HUES64 (cell line): Measurements from ENCODE around the gene TENM4.

Source experiments
- H3K27ac ChIP-seq: 2 replicates; pipeline ENCODE4 v1.7.0; 2013; ENCODE audit warnings: low read depth, low read length, inconsistent platforms
- H3K27me3 ChIP-seq: 2 replicates; pipeline ENCODE4 v1.6.1; 2013; ENCODE audit warnings: mild to moderate bottlenecking, low read length; ENCODE audit not compliant: insufficient read depth
- H3K36me3 ChIP-seq: 2 replicates; pipeline ENCODE4 v1.6.1; 2013; ENCODE audit warnings: mild to moderate bottlenecking, low read length; ENCODE audit not compliant: insufficient read depth
- H3K4me1 ChIP-seq: 2 replicates; pipeline ENCODE4 v1.6.1; 2013; ENCODE audit warnings: mild to moderate bottlenecking, low read length, moderate library complexity; ENCODE audit not compliant: insufficient read depth
- H3K4me3 ChIP-seq: 2 replicates; pipeline ENCODE4 v1.5.1; 2013; ENCODE audit warnings: mild to moderate bottlenecking, low read length, moderate library complexity
- H3K9ac ChIP-seq: 2 replicates; pipeline ENCODE4 v1.6.1; 2013; ENCODE audit warnings: mild to moderate bottlenecking, low read depth, low read length
- H3K9me3 ChIP-seq: 2 replicates; pipeline ENCODE4 v1.6.1; 2013; ENCODE audit warnings: low read depth, low read length; ENCODE audit not compliant: insufficient read depth
- WGBS: fragments of 150-250, 120-280 bp; methylation state at CpG from one replicate; pipeline ENCODE4 v1.1.7; 2013; ENCODE audit warnings: missing lambda C conversion rate; 5-methylcytosine and 5-hydroxymethylcytosine counted together

TENM4 gene

DNA sequence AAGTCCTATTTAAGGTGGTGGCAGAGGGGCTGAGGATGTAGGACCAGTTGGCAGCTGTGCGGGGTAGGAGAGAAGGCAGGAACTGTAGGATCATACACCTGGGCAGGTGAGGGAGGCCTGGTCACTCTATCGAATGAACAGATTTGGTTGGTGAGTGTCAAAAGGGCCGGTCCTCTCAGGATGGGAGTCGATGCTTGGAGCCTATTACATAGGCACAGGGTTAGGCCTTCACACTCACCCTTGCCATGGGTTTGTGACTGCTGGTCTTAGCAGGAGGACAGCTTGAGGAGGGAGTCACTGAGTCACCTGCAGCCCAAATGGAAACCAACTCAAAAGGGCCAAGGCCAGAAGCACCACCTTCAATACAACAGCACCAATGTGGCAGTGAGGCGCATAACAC lies 786.0 kb downstream of the TENM4 start:
- over 99% methylated on average over 5 of the region's 5 CpGs for WGBS
- Histone ChIP-seq H3K4me3 (no peak overlapping the region), H3K9me3 (no peaks in the 10 kb centered on the region)

DNA sequence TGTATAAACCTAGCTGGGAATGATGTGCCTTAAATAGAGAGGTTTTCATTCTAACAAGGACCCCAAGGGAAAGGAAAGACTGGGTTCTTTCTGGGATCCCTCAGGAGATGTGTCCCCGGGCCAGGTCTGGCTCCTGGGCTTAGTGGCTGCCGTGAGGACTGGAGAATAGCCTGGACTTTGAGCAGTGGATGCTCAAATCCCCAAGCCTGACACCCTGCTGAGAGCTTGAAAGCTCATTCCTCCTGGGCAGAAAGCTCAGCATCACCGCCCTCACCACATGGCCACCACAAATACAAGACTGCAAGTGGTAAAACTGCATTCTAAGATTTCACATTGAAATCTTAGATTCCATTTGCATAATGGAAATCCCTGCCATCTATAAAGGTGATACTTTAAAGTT lies 786.8 kb downstream of the TENM4 start:
- H3K9me3 ChIP-seq: no peaks in the 10 kb centered on the region
- H3K9ac ChIP-seq: no peak overlapping the region
- WGBS: 48% methylated on average over 3 of the region's 3 CpGs

More for the DNA sequence above, 786.0 kb downstream of the TENM4 start:
- H3K27ac ChIP-seq: no peak overlapping the region
- H3K4me1 ChIP-seq: peaks cover 8% of the 10 kb centered on the region
- no peaks in the 10 kb centered on the region for H3K36me3 ChIP-seq
- H3K27me3 ChIP-seq: no peaks in the 10 kb centered on the region
- H3K9ac ChIP-seq: no peak overlapping the region

GRCh38 chr11:78653294-78653909 lies 787.4 kb downstream of the TENM4 start:
- no peak overlapping the region for H3K4me3 ChIP-seq
- H3K4me1 ChIP-seq: peaks cover 8% of the 10 kb centered on the region
- H3K27ac ChIP-seq: no peak overlapping the region
- H3K9ac ChIP-seq: no peak overlapping the region
- WGBS: 89% methylated on average over 11 of the region's 11 CpGs
- H3K36me3 ChIP-seq: no peaks in the 10 kb centered on the region
- no peaks in the 10 kb centered on the region for H3K27me3 ChIP-seq
- H3K9me3 ChIP-seq: no peaks in the 10 kb centered on the region

More for the DNA sequence above, 786.8 kb downstream of the TENM4 start:
- Histone ChIP-seq H3K27ac (no peak overlapping the region), H3K27me3 (no peaks in the 10 kb centered on the region), H3K4me1 (peaks cover 8% of the 10 kb centered on the region), H3K4me3 (no peak overlapping the region), H3K36me3 (no peaks in the 10 kb centered on the region)

- H3K4me1 ChIP-seq: peaks cover 8% of the 10 kb centered on the region
- no peak overlapping the region for H3K4me3 ChIP-seq
- no peaks in the 10 kb centered on the region for H3K36me3 ChIP-seq
- H3K9ac ChIP-seq: no peak overlapping the region
- no peak overlapping the region for H3K27ac ChIP-seq
- no peaks in the 10 kb centered on the region for H3K27me3 ChIP-seq
- 88% methylated on average over 5 of the region's 5 CpGs for whole genome bisulfite sequencing
- H3K9me3 ChIP-seq: no peaks in the 10 kb centered on the region
Measured at GRCh38 chr11:78652843-78653239, 788.0 kb downstream of the TENM4 start.

DNA sequence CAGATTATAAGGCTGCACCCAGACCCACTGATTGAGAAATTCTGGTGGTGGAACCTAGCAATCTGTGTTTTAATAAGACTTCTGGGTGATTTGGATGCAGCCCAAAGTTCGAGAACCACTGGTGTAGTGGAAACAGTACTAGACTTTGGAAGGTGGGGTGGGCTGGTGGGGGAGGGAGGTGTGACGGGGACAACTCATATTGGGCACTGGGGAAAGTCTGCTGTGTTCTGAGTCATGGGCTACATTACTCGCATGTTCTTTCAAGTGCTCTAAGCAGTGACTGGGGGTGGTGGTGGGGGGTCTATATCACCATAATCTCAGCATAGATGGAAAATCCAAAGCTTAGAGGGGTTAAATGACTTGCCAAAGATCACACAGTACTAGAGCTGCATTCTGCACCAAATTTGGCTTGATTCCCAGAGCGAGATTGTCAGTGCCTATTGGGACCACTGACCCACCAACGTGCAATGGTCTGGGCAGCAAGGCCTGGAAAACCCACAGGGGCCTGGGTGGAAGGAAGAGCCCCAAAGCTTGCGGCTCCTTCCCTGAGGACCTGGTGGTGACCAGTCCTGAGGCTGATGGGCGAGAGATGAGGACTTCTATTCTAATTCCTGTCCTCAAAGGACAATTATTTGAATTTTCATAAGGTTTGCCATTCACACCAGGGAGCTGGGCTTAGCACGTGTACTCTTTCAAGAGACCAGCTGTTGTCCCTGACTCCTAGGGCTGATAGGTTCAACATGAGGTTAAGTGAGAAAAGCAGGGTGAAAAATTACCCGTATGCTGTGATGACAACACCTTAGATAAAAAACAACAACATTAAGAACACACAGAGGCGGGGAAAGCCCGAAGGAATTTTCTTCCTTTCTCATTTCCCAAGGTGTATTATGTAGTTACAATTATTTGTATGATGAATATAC lies 788.6 kb downstream of the TENM4 start:
- no peaks in the 10 kb centered on the region for H3K36me3 ChIP-seq
- WGBS: 81% methylated on average over 8 of the region's 11 CpGs
- H3K4me3 ChIP-seq: no peak overlapping the region
- H3K27me3 ChIP-seq: no peaks in the 10 kb centered on the region
- H3K9me3 ChIP-seq: no peaks in the 10 kb centered on the region
- H3K4me1 ChIP-seq: peaks cover 8% of the 10 kb centered on the region
- no peak overlapping the region for H3K9ac ChIP-seq
- no peak overlapping the region for H3K27ac ChIP-seq

GRCh38 chr11:78651136-78651775 lies 789.6 kb downstream of the TENM4 start:
- no peaks in the 10 kb centered on the region for H3K36me3 ChIP-seq
- WGBS: 71% methylated on average over 11 of the region's 13 CpGs
- no peaks in the 10 kb centered on the region for H3K27me3 ChIP-seq
- no peak overlapping the region for H3K4me3 ChIP-seq
- no peaks in the 10 kb centered on the region for H3K9me3 ChIP-seq
- no peak overlapping the region for H3K27ac ChIP-seq
- H3K9ac ChIP-seq: no peak overlapping the region
- peaks cover 8% of the 10 kb centered on the region for H3K4me1 ChIP-seq

DNA sequence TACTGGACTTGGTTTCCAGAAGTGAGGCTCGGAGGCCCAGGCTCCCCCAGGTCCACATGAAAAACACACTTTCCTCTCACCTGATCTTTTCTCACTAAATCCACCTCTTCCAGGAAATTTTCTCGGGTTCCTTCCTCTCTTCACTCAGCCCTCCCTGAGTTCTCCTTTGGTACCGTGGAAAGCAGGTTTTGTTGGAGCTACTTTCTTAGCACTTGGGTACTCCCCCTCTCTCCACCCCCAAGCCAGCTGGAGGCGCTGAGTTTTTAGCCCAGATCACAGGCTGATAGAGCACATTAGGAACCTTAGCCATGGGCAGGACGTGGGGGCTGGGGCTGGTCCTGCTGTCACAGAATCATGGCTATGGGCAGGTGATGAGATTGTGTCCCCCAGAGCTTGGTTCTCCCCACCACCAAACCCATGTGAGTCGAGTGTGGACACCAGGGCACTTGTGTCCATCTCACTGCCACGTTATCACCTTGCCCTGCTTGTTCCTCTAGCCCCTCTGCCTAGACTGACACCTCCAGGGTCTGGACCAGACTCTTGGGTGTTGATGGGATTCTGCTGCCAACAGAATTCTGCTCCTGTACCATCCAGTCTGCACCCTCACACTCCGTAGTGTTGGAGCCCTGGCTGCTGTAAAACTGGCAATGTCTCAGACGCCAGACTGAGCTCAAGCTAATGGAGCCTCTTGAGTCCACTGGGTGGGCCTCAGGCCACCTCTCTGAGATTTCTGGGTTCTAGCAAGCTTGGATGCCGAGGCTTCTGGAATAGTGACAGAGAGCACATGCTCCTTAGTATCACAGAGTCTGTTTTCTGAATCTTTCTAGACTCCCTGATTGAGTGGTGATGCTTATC lies 791.2 kb downstream of the TENM4 start:
- Histone ChIP-seq H3K9me3 (no peaks in the 10 kb centered on the region), H3K27me3 (no peaks in the 10 kb centered on the region), H3K4me3 (no peak overlapping the region), H3K36me3 (no peaks in the 10 kb centered on the region), H3K4me1 (peaks cover 8% of the 10 kb centered on the region), H3K9ac (no peak overlapping the region), H3K27ac (no peak overlapping the region)
- WGBS: 88% methylated on average over 10 of the region's 10 CpGs

- H3K36me3 ChIP-seq: no peaks in the 10 kb centered on the region
- H3K4me3 ChIP-seq: no peak overlapping the region
- no peaks in the 10 kb centered on the region for H3K9me3 ChIP-seq
- no peaks in the 10 kb centered on the region for H3K27me3 ChIP-seq
- 0 out of 2 replicates have a peak, but pooled peaks cover 2% of the 10 kb centered on the region for H3K4me1 ChIP-seq
- 92% methylated on average over 9 of the region's 9 CpGs for WGBS
- H3K27ac ChIP-seq: no peak overlapping the region
- no peak overlapping the region for H3K9ac ChIP-seq
Measured at GRCh38 chr11:78647986-78648875, 792.6 kb downstream of the TENM4 start.

DNA sequence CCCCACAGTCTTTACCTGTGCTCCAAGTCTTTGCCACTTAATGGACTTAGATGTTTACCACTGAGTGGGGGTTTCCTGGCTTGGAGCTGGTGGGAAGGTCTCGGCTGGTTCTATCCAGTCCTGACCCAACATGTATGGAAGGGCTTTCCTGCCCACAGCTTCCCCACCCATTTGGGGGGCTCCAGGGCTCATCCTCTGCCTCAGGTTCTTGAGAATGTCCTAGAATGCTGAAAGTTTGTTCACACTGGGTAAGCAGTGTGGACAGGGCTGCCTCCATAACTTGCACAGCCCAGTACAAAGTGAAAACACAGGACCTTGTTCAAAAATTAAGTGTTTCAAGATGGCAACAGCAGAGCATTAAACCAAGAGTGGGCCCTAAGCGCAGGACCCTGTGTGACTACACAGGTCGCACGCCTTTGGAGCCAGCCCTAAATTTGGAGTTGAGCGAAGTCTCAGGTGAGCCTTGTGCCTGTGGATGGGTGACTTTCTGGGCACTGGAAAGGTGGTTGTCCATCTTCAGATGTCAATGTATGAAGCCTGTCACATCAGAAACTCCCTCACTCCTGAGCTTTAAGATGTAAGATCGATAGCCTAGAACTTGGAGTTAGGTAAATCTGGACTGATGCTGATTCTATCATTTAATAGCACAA lies 793.4 kb downstream of the TENM4 start:
- no peak overlapping the region for H3K9ac ChIP-seq
- WGBS: 85% methylated on average over 6 of the region's 6 CpGs
- no peak overlapping the region for H3K4me3 ChIP-seq
- H3K4me1 ChIP-seq: 0 out of 2 replicates have a peak, but pooled peaks cover 2% of the 10 kb centered on the region
- H3K27ac ChIP-seq: no peak overlapping the region
- no peaks in the 10 kb centered on the region for H3K36me3 ChIP-seq
- no peaks in the 10 kb centered on the region for H3K27me3 ChIP-seq
- H3K9me3 ChIP-seq: no peaks in the 10 kb centered on the region
